Ovary (tissue), 9 donors: ENCODE results near the gene ANKS1B. TPM values are rescaled to one million over a fixed set of nuclear protein-coding genes. Genes with fewer than 3 reads are reported as not detected.

Experiments used
- DNase-seq, 5 donors: peaks; one replicate each; pipeline ENCODE4 v3.0.0-alpha.2; 2019 to 2020
- H3K27ac ChIP-seq, 2 donors: fragments of 200-600 bp; one replicate each; pipeline versions ENCODE4 v1.5.1 to v1.8.0; 2019 to 2022
- H3K27me3 ChIP-seq: fragments of 200-600 bp; one replicate; pipeline ENCODE4 v1.8.0; 2022
- H3K36me3 ChIP-seq: fragments of 200-600 bp; sonication (generic); one replicate; pipeline ENCODE4 v1.5.1; 2019
- H3K4me1 ChIP-seq: one replicate; pipeline ENCODE4 v1.8.1; 2013; ENCODE audit warnings: mild to moderate bottlenecking, moderate library complexity; ENCODE audit not compliant: insufficient read depth
- H3K4me3 ChIP-seq: fragments of 200-600 bp; sonication (generic); one replicate; pipeline ENCODE4 v1.5.1; 2017
- H3K9me3 ChIP-seq, 2 donors: fragments of 200-600 bp in 1 of 2; sonication (generic) in 1 of 2; one replicate each; pipeline versions ENCODE4 v1.5.1 to v1.8.1; 2013 to 2019; ENCODE audit warnings: mild to moderate bottlenecking in 1 of 2, moderate library complexity in 1 of 2
- CTCF ChIP-seq, 3 donors: fragments of 450-650 bp in 2 of 3; fragments of 200-600 bp in 1 of 3; IDR thresholded peaks; one replicate each; pipeline versions ENCODE4 v1.5.1 to v1.8.0; 2016 to 2022; ENCODE audit warnings: antibody characterized with exemption in 3 of 3, mild to moderate bottlenecking in 1 of 3
- EP300 ChIP-seq: sonication (generic); formaldehyde crosslinking; IDR thresholded peaks from one replicate; pipeline ENCODE4 v1.6.1; 2017; ENCODE audit warnings: antibody characterized with exemption
- POLR2A ChIP-seq: fragments of 450-650 bp; IDR thresholded peaks from one replicate; pipeline ENCODE4 v1.6.1; 2017; ENCODE audit warnings: antibody characterized with exemption, mild to moderate bottlenecking, moderate library complexity
- WGBS, 3 donors: extraction: QIAGEN DNeasy Blood & Tissue Kit in 1 of 3; methylation state at CpG; one replicate each; pipeline versions ENCODE4 v1.1.5 to v1.1.7; 2013 to 2017; 5-methylcytosine and 5-hydroxymethylcytosine counted together
- intact Hi-C, 4 donors: fragments of 100-400 bp; cut with DNase I; formaldehyde crosslinking; loops; one replicate each; pipeline versions ENCODE4 v1.11.0 to v1.15.1; 2022 to 2023
- polyA plus RNA-seq, 2 donors: library from polyadenylated mRNA; stranded (reverse); fragments of 200-250 nt in 1 of 2; fragments of 350-450 nt in 1 of 2; fragmentation: Illumina TruSeq in 1 of 2; extraction: RNeasy Lipid Tissue Mini Kit (QIAGEN cat#74804) in 1 of 2; gene quantifications; one replicate each; pipeline ENCODE4 v1.2.3, GENCODE V29; 2013 to 2014
- total RNA-seq, 7 donors: library from RNA; depleted of rRNA in 2 of 7; stranded (reverse); fragments of >200 nt in 2 of 7; fragmentation: NEBNext Ultra II Directional in 3 of 7; extraction: Animal tissue kit (Norgen Biotek cat#: 25700) in 3 of 7; gene quantifications; one replicate each; pipeline versions ENCODE4 v1.1.0 to v1.2.4, GENCODE V29; 2016 to 2023
- donor health status: DM: no; HTN: no; CAD: no; lungs with moderate emphysema.
- donor health status: DM: no; HTN: no; CAD: no.
- donor health status: Bipolar disorder and iron deficiency.
- donor health status: DM: yes; HTN: yes; CAD: no.
- donor health status: DM: no; HTN: no; CAD: no.
- donor health status: DM: yes; HTN: yes; CAD: no.

ANKS1B gene
- total and polyA plus RNA-seq, 9 donors: 0.80 to 34.9 (median 7.7) TPM

DNA sequence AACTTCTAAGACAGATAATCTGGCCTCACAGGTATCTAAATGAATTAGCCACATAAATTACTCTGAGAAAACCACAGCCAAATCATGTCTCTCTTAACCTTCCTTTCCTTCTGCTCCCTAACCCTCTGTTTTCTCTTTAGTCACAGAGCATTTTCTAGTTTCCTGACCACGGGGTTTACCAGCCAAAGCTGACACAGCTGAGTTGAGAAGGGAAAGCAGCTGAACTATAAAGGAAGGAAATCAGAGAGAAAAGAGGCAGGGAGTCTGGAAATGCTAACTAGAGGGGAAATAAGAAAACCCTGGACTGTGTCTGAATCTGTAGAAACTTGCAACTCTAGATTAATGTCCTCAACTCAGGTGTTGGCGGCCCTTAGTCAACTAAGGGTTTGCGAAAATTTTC, 24.4 kb downstream of the ANKS1B start:
- no peak for DNase-seq
- no peaks in the 10 kb centered on the region for H3K9me3 ChIP-seq
- no peaks in the 10 kb centered on the region for H3K27me3 ChIP-seq
- no peaks in the 10 kb centered on the region for H3K36me3 ChIP-seq
- TF ChIP-seq CTCF (IDR thresholded peaks at IDR 0.05): no peak
- no peak for TF ChIP-seq POLR2A
- TF ChIP-seq EP300: no peak
- H3K4me1 ChIP-seq: no peaks in the 10 kb centered on the region
- no peak overlapping the region for H3K27ac ChIP-seq
- intact Hi-C loops: no loop called here
- no peak overlapping the region for H3K4me3 ChIP-seq
- WGBS, 3 donors: 62 to 64% (median 62%) methylated on average over 3 of the region's 3 CpGs

GRCh38 chr12:99959549-99960170, 25.1 kb downstream of the ANKS1B start:
- intact Hi-C loops: no loop called here
- no peak for DNase-seq
- Histone ChIP-seq H3K27ac (no peak overlapping the region), H3K4me1 (no peaks in the 10 kb centered on the region), H3K36me3 (no peaks in the 10 kb centered on the region), H3K27me3 (no peaks in the 10 kb centered on the region), H3K9me3 (no peaks in the 10 kb centered on the region), H3K4me3 (no peak overlapping the region)
- TF ChIP-seq EP300 (no peak), CTCF (IDR thresholded peaks at IDR 0.05) (no peak), POLR2A (no peak)
- WGBS, 3 donors: 10 to 20% (median 17%) methylated on average over 4 of the region's 4 CpGs

GRCh38 chr12:99957866-99958466, 26.8 kb downstream of the ANKS1B start:
- Histone ChIP-seq H3K36me3 (no peaks in the 10 kb centered on the region), H3K4me3 (no peak overlapping the region), H3K27me3 (no peaks in the 10 kb centered on the region), H3K4me1 (no peaks in the 10 kb centered on the region), H3K9me3 (no peaks in the 10 kb centered on the region), H3K27ac (no peak overlapping the region)
- no peak for TF ChIP-seq POLR2A
- TF ChIP-seq CTCF (IDR thresholded peaks at IDR 0.05): no peak
- TF ChIP-seq EP300: no peak
- DNase-seq: no peak
- 61 to 84% (median 62%) methylated on average over 4 of the region's 4 CpGs for WGBS, 3 donors
- intact Hi-C loops: no loop called here

DNA sequence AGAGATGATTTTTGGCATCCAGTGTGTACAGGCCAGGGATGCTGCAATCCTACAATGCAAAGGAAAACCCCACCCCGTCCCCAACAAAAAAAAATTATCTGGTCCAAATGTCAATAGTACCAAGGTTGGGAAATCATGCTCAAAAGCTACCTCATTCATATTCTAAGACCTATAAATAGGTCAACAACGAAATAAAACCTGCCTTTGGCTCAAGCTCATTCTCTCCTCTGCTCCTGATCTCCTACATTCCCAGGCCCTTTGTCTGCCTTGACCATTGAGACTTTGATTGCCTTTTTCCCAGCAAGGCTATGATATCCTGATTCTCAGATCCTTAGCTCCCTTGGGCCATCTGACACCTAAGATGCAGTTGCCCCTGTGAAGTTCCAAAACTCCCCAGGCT, 30.0 kb downstream of the ANKS1B start:
- H3K27ac ChIP-seq: no peak overlapping the region
- no peak for DNase-seq
- no peaks in the 10 kb centered on the region for H3K4me1 ChIP-seq
- H3K9me3 ChIP-seq: no peaks in the 10 kb centered on the region
- H3K36me3 ChIP-seq: no peaks in the 10 kb centered on the region
- H3K27me3 ChIP-seq: no peaks in the 10 kb centered on the region
- intact Hi-C loops: no loop called here
- 66 to 84% (median 72%) methylated on average over 2 of the region's 2 CpGs for WGBS, 3 donors
- H3K4me3 ChIP-seq: no peak overlapping the region
- TF ChIP-seq CTCF (IDR thresholded peaks at IDR 0.05) (no peak), EP300 (no peak), POLR2A (no peak)
